Measurements from ENCODE around the gene PCK2. TPM values are rescaled to one million over a fixed set of nuclear protein-coding genes. Genes with fewer than 3 reads are reported as not detected.

Gene PCK2
- total and polyA plus RNA-seq, 4 donors, result 8.9 to 91.7 (median 38.2) TPM

DNA sequence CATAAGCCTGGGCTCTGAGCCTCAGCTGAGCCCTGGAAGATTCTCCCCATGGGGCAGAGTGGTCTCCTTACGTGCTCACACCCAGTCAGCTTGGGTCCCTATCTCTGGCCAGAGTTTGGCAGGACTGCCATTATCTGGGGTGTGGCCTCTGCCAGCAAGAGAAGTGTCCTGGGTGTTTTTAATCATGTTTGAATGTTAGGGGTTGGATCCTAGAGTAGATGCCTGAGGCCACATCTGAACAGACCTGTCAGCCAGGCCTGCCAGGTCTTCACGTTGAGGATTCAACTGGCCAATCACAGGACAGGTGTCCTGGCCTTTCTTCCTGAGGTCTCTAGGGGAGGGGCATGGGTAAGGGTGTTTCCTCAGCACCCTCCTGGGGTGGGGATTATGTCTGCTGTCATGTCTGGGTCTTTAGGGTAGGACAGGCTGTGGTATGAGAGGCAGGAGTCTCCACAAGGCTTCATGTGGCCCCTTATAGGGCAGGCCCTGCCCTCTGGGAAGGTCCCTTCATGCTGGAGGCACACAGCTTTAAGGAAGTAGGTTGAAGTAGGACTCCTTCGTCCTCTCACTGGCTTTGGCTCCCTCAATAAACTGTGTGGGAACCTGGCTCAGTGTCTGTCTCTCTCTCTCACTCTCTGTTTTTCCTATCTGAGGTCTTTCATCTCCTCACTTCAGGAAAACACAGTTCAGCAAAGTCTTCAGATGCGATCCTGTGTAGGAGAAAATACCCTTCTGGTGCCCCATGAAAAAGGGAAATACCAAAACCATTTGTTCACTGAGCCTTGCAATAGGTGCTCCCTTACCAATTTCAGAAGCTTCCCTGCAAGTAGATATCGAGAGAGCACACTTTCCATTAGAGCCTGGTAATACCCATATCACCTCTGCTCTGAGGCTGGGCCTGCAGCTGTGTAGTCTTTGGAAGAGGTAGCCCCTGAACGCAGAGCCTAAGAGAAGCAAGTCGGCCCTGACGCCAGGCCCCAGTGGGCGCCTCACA, 29.6 kb downstream of the PCK2 start:
- Histone ChIP-seq H3K9ac (ENCODE audit: insufficient read depth in 1 of 2, low read length in 2 of 2) (no peak overlapping the region), H3K36me3 (ENCODE audit: control insufficient read depth in 4 of 4, insufficient read depth in 4 of 4, low read length in 4 of 4) (peaks cover 18 to 44% (median 24%) of the 10 kb centered on the region in 4 donors), H3K4me1 (ENCODE audit: control insufficient read depth in 5 of 5, insufficient read depth in 5 of 5, low read length in 5 of 5) (no peaks in the 10 kb centered on the region), H3K4me3 (no peak overlapping the region), H3K27ac (ENCODE audit: low read depth in 1 of 2, low read length in 1 of 2) (no peak overlapping the region), H3K9me3 (ENCODE audit: control insufficient read depth in 4 of 4, insufficient read depth in 3 of 4, low read length in 3 of 4) (no peaks in the 10 kb centered on the region), H3K27me3 (ENCODE audit: control insufficient read depth in 3 of 3, insufficient read depth in 3 of 3, low read length in 2 of 3) (no peaks in the 10 kb centered on the region)
- WGBS, 2 donors, result 87 to 91% methylated on average over 9 of the region's 9 CpGs
- TF ChIP-seq, protein P1, sequence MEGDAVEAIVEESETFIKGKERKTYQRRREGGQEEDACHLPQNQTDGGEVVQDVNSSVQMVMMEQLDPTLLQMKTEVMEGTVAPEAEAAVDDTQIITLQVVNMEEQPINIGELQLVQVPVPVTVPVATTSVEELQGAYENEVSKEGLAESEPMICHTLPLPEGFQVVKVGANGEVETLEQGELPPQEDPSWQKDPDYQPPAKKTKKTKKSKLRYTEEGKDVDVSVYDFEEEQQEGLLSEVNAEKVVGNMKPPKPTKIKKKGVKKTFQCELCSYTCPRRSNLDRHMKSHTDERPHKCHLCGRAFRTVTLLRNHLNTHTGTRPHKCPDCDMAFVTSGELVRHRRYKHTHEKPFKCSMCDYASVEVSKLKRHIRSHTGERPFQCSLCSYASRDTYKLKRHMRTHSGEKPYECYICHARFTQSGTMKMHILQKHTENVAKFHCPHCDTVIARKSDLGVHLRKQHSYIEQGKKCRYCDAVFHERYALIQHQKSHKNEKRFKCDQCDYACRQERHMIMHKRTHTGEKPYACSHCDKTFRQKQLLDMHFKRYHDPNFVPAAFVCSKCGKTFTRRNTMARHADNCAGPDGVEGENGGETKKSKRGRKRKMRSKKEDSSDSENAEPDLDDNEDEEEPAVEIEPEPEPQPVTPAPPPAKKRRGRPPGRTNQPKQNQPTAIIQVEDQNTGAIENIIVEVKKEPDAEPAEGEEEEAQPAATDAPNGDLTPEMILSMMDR (IDR thresholded peaks at IDR 0.05; ENCODE audit: control extremely low read depth, extremely low read depth), result no peak
- DNase-seq (no peak), ATAC-seq (ENCODE audit: insufficient read depth, low FRiP score) (no peak)

DNA sequence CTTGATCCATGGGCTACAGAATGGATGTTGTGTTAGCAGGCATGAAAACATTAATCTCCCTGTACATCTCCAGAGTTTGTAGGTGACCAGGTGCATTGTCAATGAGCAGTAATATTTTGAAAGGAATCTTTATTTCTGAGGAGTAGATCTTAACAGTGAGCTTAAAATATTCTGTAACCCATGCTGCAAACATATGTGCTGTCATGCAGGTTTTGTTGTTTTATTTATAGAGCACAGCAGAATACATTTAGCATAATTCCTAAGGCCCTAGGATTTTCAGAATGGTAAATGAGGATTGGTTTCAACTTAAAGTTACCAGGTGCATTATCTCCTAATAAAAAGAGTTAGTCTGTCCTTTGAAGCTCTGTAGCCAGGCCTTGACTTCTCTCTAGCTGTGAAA, 32.8 kb downstream of the PCK2 start:
- Histone ChIP-seq H3K4me1 (ENCODE audit: control insufficient read depth in 5 of 5, insufficient read depth in 5 of 5, low read length in 5 of 5) (peaks cover 0 to 5% (median 4%) of the 10 kb centered on the region in 5 donors), H3K9ac (ENCODE audit: insufficient read depth in 1 of 2, low read length in 2 of 2) (no peak overlapping the region), H3K27me3 (ENCODE audit: control insufficient read depth in 3 of 3, insufficient read depth in 3 of 3, low read length in 2 of 3) (no peaks in the 10 kb centered on the region), H3K36me3 (ENCODE audit: control insufficient read depth in 4 of 4, insufficient read depth in 4 of 4, low read length in 4 of 4) (peaks cover 3 to 17% (median 7%) of the 10 kb centered on the region in 4 donors), H3K9me3 (ENCODE audit: control insufficient read depth in 4 of 4, insufficient read depth in 3 of 4, low read length in 3 of 4) (no peaks in the 10 kb centered on the region), H3K4me3 (no peak overlapping the region), H3K27ac (ENCODE audit: low read depth in 1 of 2, low read length in 1 of 2) (no peak overlapping the region)
- DNase-seq (no peak), ATAC-seq (ENCODE audit: insufficient read depth, low FRiP score) (no peak)
- TF ChIP-seq, protein P1 (IDR thresholded peaks at IDR 0.05; ENCODE audit: control extremely low read depth, extremely low read depth), result no peak

DNA sequence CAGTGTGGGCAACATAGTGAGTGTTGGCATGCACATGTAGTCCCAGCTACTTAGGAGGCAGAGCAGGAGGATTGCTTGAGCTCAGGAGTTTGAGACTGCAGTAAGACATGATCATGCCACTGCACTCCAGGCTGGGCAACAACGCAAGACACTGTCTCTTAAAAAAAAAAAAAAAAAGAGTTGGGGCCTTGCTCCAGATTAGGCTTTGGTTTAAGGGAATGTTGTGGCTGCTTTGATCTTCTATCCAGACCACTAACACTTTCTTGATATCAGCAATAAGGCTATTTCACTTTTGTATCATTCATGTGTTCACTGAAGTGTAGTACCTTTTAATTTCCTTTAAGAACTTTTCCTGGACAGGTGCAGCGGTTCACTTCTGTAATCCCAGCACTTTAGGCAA, 33.6 kb downstream of the PCK2 start:
- peaks cover 0 to 5% (median 4%) of the 10 kb centered on the region in 5 donors for H3K4me1 ChIP-seq (ENCODE audit: control insufficient read depth in 5 of 5, insufficient read depth in 5 of 5, low read length in 5 of 5)
- no peak overlapping the region for H3K9ac ChIP-seq (ENCODE audit: insufficient read depth in 1 of 2, low read length in 2 of 2)
- WGBS, 2 donors, result 93 to 94% methylated on average over 2 of the region's 2 CpGs
- DNase-seq, result no peak
- H3K9me3 ChIP-seq (ENCODE audit: control insufficient read depth in 4 of 4, insufficient read depth in 3 of 4, low read length in 3 of 4), result no peaks in the 10 kb centered on the region
- no peak for ATAC-seq (ENCODE audit: insufficient read depth, low FRiP score)
- H3K27ac ChIP-seq (ENCODE audit: low read depth in 1 of 2, low read length in 1 of 2), result no peak overlapping the region
- no peaks in the 10 kb centered on the region for H3K27me3 ChIP-seq (ENCODE audit: control insufficient read depth in 3 of 3, insufficient read depth in 3 of 3, low read length in 2 of 3)
- TF ChIP-seq, protein P1 (IDR thresholded peaks at IDR 0.05; ENCODE audit: control extremely low read depth, extremely low read depth), result no peak
- no peak overlapping the region for H3K4me3 ChIP-seq
- peaks cover 0 to 14% (median 5%) of the 10 kb centered on the region in 4 donors for H3K36me3 ChIP-seq (ENCODE audit: control insufficient read depth in 4 of 4, insufficient read depth in 4 of 4, low read length in 4 of 4)

Measured in lung (tissue), 12 donors.